ENCODE data around the gene MIA2.

DNA sequence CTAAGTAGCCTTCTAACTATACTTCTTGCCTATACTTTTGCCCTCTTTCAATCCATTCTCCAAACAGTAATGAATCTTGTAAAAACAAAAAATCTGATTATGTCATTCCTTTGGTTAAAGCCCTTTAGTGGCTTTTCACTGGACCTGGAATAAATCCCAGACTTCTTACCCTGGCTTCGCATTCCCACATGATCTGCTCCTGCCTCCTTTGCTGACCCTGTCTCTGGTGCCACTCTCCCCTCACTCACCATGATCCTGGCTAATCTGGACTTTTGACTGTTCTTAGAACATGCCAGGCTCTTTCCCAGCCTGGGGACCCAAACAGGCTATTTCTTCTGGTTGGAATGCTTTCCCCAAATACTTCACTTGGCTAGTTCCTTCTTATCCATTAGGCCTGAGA, 7.9 kb downstream of the MIA2 start:
- TF ChIP-seq, protein P1, sequence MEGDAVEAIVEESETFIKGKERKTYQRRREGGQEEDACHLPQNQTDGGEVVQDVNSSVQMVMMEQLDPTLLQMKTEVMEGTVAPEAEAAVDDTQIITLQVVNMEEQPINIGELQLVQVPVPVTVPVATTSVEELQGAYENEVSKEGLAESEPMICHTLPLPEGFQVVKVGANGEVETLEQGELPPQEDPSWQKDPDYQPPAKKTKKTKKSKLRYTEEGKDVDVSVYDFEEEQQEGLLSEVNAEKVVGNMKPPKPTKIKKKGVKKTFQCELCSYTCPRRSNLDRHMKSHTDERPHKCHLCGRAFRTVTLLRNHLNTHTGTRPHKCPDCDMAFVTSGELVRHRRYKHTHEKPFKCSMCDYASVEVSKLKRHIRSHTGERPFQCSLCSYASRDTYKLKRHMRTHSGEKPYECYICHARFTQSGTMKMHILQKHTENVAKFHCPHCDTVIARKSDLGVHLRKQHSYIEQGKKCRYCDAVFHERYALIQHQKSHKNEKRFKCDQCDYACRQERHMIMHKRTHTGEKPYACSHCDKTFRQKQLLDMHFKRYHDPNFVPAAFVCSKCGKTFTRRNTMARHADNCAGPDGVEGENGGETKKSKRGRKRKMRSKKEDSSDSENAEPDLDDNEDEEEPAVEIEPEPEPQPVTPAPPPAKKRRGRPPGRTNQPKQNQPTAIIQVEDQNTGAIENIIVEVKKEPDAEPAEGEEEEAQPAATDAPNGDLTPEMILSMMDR (IDR thresholded peaks at IDR 0.05) = no peak
- TF ChIP-seq POLR2A (IDR thresholded peaks at IDR 0.05) = no peak

All from body of pancreas (tissue), 4 donors.